Cardiac fibroblast (primary cell): ENCODE data around the gene TBXAS1.

Experiments used
- DNase-seq, 2 donors: peaks; one replicate each; pipeline versions ENCODE4 v3.0.0 to v3.0.0-alpha.2; 2010; ENCODE audit warnings: low read depth in 2 of 2
- H3K4me3 ChIP-seq, 2 donors: replicated peaks in 1 of 2; 1 replicate in 1 of 2; 2 replicates in 1 of 2; pipeline ENCODE4 v1.5.1; 2011; ENCODE audit warnings: low read depth in 2 of 2, low read length in 2 of 2, mild to moderate bottlenecking in 2 of 2, moderate library complexity in 1 of 2
- TF ChIP-seq, protein P1 (sequence below): IDR thresholded peaks from one replicate; pipeline ENCODE4 v1.5.1; 2011; ENCODE audit warnings: low read depth, mild to moderate bottlenecking, low read length, inconsistent platforms

TBXAS1 gene

GRCh38 chr7:140014123-140014522 is 185.1 kb downstream of the TBXAS1 start:
- no peak for DNase-seq
- H3K4me3 ChIP-seq: no peak overlapping the region
- TF ChIP-seq, protein P1, sequence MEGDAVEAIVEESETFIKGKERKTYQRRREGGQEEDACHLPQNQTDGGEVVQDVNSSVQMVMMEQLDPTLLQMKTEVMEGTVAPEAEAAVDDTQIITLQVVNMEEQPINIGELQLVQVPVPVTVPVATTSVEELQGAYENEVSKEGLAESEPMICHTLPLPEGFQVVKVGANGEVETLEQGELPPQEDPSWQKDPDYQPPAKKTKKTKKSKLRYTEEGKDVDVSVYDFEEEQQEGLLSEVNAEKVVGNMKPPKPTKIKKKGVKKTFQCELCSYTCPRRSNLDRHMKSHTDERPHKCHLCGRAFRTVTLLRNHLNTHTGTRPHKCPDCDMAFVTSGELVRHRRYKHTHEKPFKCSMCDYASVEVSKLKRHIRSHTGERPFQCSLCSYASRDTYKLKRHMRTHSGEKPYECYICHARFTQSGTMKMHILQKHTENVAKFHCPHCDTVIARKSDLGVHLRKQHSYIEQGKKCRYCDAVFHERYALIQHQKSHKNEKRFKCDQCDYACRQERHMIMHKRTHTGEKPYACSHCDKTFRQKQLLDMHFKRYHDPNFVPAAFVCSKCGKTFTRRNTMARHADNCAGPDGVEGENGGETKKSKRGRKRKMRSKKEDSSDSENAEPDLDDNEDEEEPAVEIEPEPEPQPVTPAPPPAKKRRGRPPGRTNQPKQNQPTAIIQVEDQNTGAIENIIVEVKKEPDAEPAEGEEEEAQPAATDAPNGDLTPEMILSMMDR: no peak

DNA sequence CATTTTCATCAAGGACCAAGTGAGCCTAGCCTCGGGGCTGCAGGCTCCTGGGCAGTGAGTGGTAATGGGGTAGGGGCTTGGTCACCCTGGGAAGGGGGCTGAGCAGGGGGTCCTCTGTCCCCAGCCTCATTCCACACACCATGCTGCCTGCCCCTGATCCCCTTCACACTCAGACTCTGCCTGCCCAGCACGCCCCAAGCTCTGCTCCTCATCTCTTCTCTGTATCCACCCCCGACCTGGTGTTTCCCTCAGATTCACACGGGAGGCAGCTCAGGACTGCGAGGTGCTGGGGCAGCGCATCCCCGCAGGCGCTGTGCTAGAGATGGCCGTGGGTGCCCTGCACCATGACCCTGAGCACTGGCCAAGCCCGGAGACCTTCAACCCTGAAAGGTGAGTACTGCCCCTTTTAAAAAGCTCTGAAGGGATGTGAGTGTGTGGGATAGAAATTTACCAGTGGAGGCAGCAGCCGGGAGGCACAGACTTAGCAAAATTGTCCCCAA is 186.5 kb downstream of the TBXAS1 start:
- TF ChIP-seq, protein P1: no peak
- H3K4me3 ChIP-seq: no peak overlapping the region
- DNase-seq: no peak

GRCh38 chr7:140016540-140016939 is 187.5 kb downstream of the TBXAS1 start:
- H3K4me3 ChIP-seq: no peak overlapping the region
- TF ChIP-seq, protein P1: no peak
- no peak for DNase-seq

DNA sequence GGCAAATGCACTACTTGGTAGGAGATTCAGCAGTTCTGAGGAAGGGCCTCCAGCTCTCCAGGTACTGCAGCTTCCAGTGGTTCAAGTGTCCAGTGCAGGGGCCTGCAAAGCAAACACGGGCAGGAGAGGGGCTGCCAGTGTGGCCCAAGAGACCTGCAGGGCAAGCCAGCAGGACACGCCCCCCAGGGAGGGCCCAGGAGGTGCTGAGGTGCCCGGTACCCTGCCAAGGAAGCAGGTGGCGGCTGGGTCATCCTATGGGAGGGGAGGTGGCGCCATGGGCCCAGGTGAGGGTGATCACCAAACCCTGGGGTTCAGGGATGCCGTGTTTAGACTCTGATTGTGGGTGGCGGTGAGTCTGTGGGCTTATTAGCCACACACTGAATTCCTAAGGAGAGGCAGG is 188.0 kb downstream of the TBXAS1 start:
- TF ChIP-seq, protein P1: no peak
- H3K4me3 ChIP-seq: no peak overlapping the region
- no peak for DNase-seq

DNA sequence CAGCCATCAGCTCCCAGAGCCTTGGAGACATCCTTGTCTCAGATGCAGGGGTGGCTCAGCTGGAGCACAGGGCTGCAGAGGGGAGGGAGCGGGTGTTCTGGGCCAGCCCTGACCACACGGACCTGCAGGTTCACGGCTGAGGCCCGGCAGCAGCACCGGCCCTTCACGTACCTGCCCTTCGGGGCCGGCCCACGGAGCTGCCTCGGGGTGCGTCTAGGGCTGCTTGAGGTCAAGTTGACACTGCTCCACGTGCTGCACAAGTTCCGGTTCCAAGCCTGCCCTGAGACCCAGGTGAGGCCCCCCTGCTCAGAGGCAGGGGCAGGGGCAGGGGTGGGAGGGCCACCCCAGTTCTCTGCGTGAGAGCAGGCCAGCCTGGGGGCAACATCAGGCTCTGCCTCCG is 188.5 kb downstream of the TBXAS1 start:
- TF ChIP-seq, protein P1: no peak
- DNase-seq: no peak
- no peak overlapping the region for H3K4me3 ChIP-seq

DNA sequence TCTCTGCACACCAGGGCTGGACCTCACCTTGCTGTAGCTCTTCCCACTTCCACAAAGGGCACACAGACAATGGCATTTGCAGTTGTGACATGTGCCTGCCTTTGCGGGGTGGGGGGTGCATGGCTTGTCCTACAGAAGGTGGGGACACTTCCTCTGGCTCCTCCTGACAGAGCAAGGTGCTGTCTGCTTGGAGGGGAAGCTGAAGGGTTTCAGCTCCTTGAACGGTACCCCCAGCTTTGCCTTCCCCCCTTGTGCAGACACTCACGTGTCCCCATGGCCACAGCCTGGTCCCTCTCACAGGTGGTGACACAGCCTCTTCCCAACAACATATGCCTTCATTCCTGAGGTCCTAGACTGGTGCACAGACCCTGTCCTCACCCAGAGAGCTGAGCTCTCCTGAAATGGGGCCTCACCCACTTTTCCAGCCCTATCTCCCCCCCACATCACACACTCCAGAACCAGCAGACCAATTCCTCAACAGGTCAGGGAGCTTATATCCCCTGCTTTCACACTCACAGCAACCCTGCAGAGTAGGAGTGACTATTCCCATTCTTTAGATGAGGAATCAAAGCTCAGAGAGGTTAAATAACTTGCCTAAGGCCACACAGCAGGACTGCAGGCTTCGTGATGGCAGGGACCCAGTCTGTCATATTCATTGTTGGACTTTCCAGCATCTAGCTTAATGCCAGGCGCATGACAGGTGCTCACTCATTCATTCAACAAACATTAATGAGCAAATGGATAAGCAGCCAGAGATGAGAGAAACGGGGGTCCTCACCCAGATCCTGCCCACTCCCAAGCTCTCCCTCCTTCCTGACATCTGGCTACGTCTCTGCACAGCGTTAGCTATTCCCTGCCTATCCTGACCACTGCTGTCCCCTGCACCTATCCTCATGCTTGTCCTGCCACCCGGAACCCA is 189.3 kb downstream of the TBXAS1 start:
- no peak overlapping the region for H3K4me3 ChIP-seq
- TF ChIP-seq, protein P1: no peak
- DNase-seq: no peak

- no peak for DNase-seq
- TF ChIP-seq, protein P1: no peak
- no peak overlapping the region for H3K4me3 ChIP-seq
These were observed 190.1 kb downstream of the TBXAS1 start for GRCh38 chr7:140019172-140019571.
